ENCODE data around the gene OPTC.

OPTC gene

GRCh38 chr1:203557390-203557789 is 63.4 kb downstream of the OPTC start:
- ATAC-seq = peak; percentile 69
- TF ChIP-seq ZC3H10 (CRISPR knock-in tag; IDR thresholded peaks at IDR 0.05) (peak; percentile 65; the same call in 1 of the 2 replicates), GLIS3 (CRISPR knock-in tag; IDR thresholded peaks at IDR 0.05) (no peak), OSR1 (CRISPR knock-in tag; IDR thresholded peaks at IDR 0.05) (peak; percentile 72; the same call in 1 of the 2 replicates), ZFP30 (CRISPR knock-in tag; IDR thresholded peaks at IDR 0.05) (no peak), ZFP3 (CRISPR knock-in tag; IDR thresholded peaks at IDR 0.05) (peak; percentile 64; the same call in 1 of the 2 replicates), TOX (CRISPR knock-in tag; IDR thresholded peaks at IDR 0.05; ENCODE audit: borderline replicate concordance) (peak; percentile 76; the same call in 1 of the 2 replicates)

DNA sequence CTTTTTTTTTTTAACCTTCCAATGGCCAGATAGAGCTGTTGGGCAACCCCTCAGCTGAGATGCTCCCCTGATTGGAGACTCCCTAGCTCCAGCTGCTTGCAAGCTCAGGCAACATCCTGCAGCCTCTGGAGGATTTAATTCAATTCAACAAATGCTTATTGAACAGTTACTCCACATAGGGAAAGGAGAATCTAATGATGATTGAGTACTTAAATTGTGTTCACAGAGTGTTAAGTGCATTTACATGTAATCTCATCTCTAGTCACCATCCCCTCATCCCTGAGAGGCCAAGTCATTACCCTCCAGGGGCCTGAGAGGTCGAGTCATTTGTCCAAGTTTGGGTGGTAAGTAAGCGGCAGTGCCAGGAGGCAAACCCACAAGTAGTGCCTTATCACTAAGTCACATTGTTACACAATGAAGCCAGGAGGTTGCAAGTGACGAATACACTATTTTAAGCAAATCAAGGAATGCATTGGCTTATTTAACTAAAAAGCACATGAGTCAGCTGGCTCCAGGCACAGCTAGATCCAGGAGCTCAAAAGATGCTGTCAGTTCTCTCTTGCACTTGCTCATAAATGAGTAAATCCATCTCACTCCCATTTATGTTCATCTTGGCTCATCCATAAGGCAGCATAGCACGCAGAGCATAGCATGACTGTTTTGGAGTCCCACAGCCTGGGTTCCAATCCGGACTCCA is 64.3 kb downstream of the OPTC start:
- 0 out of 2 replicates have a peak, but pooled peaks have one; percentile 16 for TF ChIP-seq TOX (CRISPR knock-in tag; IDR thresholded peaks at IDR 0.05; ENCODE audit: borderline replicate concordance)
- TF ChIP-seq POU6F1 (CRISPR knock-in tag; IDR thresholded peaks at IDR 0.05; ENCODE audit: borderline replicate concordance, low read depth) = peak; percentile 62; the same call in 1 of the 2 replicates
- TF ChIP-seq, protein P1, sequence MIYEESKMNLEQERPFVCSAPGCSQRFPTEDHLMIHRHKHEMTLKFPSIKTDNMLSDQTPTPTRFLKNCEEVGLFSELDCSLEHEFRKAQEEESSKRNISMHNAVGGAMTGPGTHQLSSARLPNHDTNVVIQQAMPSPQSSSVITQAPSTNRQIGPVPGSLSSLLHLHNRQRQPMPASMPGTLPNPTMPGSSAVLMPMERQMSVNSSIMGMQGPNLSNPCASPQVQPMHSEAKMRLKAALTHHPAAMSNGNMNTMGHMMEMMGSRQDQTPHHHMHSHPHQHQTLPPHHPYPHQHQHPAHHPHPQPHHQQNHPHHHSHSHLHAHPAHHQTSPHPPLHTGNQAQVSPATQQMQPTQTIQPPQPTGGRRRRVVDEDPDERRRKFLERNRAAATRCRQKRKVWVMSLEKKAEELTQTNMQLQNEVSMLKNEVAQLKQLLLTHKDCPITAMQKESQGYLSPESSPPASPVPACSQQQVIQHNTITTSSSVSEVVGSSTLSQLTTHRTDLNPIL (CRISPR knock-in tag; IDR thresholded peaks at IDR 0.05; ENCODE audit: low read depth) = no peak
- TF ChIP-seq, protein P2, sequence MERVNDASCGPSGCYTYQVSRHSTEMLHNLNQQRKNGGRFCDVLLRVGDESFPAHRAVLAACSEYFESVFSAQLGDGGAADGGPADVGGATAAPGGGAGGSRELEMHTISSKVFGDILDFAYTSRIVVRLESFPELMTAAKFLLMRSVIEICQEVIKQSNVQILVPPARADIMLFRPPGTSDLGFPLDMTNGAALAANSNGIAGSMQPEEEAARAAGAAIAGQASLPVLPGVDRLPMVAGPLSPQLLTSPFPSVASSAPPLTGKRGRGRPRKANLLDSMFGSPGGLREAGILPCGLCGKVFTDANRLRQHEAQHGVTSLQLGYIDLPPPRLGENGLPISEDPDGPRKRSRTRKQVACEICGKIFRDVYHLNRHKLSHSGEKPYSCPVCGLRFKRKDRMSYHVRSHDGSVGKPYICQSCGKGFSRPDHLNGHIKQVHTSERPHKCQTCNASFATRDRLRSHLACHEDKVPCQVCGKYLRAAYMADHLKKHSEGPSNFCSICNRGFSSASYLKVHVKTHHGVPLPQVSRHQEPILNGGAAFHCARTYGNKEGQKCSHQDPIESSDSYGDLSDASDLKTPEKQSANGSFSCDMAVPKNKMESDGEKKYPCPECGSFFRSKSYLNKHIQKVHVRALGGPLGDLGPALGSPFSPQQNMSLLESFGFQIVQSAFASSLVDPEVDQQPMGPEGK (CRISPR knock-in tag; IDR thresholded peaks at IDR 0.05; ENCODE audit: borderline replicate concordance) = 0 out of 2 replicates have a peak, but pooled peaks have one; percentile 35
- TF ChIP-seq ZNF70 (CRISPR knock-in tag; IDR thresholded peaks at IDR 0.05) = no peak
- no peak for TF ChIP-seq ARNTL (CRISPR knock-in tag; IDR thresholded peaks at IDR 0.05; ENCODE audit: borderline replicate concordance, low read depth)
- TF ChIP-seq BACH2 (CRISPR knock-in tag; IDR thresholded peaks at IDR 0.05; ENCODE audit: borderline replicate concordance) = no peak
- peak; percentile 79; the same call in 1 of the 2 replicates for TF ChIP-seq OSR1 (CRISPR knock-in tag; IDR thresholded peaks at IDR 0.05)
- no peak for TF ChIP-seq ZNF8 (CRISPR knock-in tag; IDR thresholded peaks at IDR 0.05)
- TF ChIP-seq ESRRG (CRISPR knock-in tag; IDR thresholded peaks at IDR 0.05) = no peak
- no peak for TF ChIP-seq ZFP3 (CRISPR knock-in tag; IDR thresholded peaks at IDR 0.05)
- TF ChIP-seq ZFP30 (CRISPR knock-in tag; IDR thresholded peaks at IDR 0.05) = no peak
- TF ChIP-seq GLIS3 (CRISPR knock-in tag; IDR thresholded peaks at IDR 0.05) = no peak
- TF ChIP-seq CSDC2 (CRISPR knock-in tag; IDR thresholded peaks at IDR 0.05) = no peak
- no peak for TF ChIP-seq TCF4 (CRISPR knock-in tag; IDR thresholded peaks at IDR 0.05; ENCODE audit: borderline replicate concordance)
- no peak for TF ChIP-seq ZNF565 (CRISPR knock-in tag; conservative IDR thresholded peaks at IDR 0.05; ENCODE audit: low read depth)
- TF ChIP-seq RARB (CRISPR knock-in tag; IDR thresholded peaks at IDR 0.05) = no peak
- no peak for TF ChIP-seq ZC3H10 (CRISPR knock-in tag; IDR thresholded peaks at IDR 0.05)
- ATAC-seq = peak; percentile 52

Data from SK-N-SH treated with all-trans-retinoic acid at 6 μM for 48 hours (cell line).